HuH-7 (cell line): Measurements from ENCODE around the gene DGCR8.
A peak's percentile ranks its signal among the peaks of the same experiment; 100 is the strongest.

Source experiments
- DNase-seq: peaks from one replicate; pipeline ENCODE4 v3.0.0; 2011; ENCODE audit warnings: low spot score

Gene DGCR8

GRCh38 chr22:20125201-20126174, 45.4 kb downstream of the DGCR8 start:
- no peak for DNase-seq

DNA sequence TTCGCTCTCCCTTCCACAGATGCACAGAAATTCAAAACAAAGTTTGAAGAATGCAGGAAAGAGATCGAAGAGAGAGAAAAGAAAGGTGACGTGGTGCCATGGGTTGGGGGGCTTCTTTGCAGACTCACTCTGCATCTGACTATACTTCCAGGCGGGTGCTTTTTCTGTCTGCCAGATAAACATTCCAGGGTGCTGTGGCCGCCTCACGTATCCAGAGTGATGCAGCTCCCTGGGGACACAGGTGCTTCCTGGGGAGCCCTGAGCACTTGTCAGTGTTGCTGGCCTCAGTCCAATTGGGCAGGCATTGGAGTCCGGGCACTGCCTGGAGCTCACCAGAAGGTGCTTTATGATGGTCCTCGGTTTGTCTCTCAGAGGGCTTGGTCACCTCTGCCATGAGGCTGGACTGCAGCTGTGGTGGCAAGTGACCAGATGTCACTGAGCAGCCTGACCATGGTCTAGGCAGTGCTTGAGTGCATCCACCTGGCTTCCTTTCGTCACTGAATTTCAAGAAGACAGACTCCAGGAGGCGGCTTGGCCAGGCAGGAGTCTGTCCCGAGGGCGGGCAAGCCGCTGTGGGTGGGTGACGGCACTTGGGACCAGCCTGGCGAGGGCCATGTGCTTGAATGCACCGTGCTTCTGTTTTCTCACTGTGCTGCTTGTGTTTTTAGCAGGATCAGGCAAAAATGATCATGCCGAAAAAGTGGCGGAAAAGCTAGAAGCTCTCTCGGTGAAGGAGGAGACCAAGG, 46.4 kb downstream of the DGCR8 start:
- DNase-seq, result no peak

DNA sequence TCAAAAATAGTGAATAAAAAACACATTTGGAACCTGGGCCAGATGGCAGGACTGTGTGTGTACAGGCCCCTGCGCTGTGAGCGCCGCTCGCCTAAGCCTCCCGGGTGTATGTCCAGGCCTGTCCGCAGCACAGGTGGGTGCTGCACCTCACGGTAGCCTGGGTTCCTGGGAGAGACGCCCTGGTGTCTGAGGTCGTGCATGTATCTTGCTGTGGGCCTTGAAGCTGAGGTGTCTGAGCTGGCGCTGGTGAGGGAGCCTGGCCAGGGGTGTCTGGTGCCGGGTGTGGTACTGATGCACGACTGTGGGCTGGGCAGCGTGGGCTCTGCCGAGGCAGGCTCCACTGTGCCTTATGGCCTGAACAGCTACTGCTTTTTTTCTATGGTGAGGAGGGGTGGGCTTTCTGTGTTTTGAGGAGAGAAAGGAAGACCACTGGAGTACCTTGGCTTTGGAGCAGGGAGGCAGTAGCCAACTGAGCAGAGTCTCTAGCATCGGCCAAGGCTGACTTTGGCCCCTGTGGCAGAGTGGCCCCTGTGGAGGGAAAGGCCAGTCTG, 47.4 kb downstream of the DGCR8 start:
- no peak for DNase-seq

GRCh38 chr22:20127869-20128618, 48.0 kb downstream of the DGCR8 start:
- no peak for DNase-seq

DNA sequence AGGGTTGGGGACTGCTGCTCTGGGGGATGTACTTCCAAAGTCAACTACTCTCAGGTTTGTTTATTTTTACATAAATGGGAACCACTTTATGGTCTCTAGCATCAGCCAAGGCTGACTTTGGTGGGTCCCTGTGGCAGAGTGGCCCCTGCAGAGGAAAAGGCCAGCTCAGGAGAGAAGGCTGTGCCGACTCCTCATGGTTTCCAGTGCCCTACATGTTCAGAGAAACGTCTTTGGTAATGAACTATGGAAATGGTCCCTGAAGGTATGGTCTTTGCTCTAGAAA, 48.5 kb downstream of the DGCR8 start:
- no peak for DNase-seq

- DNase-seq, result peak; percentile 90
Observed at GRCh38 chr22:20128902-20129746, 49.1 kb downstream of the DGCR8 start.

GRCh38 chr22:20129747-20130014, 49.6 kb downstream of the DGCR8 start:
- DNase-seq, result no peak

DNA sequence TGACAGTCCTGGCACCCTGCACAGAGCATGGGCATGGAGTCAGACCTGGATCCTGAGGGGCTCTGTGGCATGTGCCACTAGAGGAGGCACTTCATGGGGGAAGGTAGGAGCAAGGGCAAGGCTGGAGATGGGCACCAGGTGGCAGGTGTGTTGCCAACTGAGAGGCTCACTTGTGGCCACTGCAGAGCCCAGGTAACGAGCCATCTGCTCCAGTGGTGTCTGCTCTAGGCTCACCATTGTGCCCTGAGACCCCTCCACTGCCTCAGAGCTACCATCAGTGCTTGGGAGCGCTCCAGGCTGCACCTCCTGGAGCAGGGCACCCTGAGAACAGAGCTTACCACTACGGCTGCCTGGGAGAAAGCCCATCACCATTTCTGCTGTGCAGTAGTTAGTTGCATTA, 50.3 kb downstream of the DGCR8 start:
- no peak for DNase-seq

GRCh38 chr22:20130731-20131596, 50.9 kb downstream of the DGCR8 start:
- peak; percentile 87 for DNase-seq

- DNase-seq, result peak; percentile 62
Observed at GRCh38 chr22:20131597-20131858, 51.5 kb downstream of the DGCR8 start, which contains the start of gene ZDHHC8. Gene ZDHHC8 (plus strand): TSS chr22:20131804. CDS start chr22:20131948, 144 bp downstream.

GRCh38 chr22:20131859-20132685, 52.0 kb downstream of the DGCR8 start:
- no peak for DNase-seq

DNA sequence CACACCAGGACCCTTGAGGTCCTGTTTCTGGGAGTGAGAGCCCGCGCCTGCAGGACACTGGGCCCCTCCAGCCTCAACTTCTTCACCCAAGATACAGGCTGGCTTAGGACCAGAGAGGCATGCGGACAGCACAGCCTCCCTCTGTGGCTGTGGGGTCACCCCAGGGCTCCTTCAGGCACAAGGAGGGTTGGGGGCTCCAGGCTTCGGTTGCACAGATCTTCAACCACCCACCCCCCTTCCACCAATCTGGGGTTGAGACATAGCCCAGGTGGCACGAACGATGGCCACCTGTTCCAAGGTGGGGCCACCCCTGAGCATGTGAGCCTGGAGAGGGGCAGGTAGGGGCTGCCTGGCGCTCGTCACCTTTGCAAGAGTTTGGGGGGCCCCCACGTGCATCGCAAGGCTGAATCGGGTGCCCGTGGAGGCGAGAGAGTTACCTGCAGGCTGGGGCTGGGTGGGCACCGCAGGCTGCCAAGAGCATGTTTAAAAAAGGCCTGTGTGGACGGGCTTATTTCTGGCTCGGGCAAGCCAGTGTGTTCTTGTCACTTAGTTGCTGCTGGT, 52.7 kb downstream of the DGCR8 start:
- DNase-seq, result no peak

DNA sequence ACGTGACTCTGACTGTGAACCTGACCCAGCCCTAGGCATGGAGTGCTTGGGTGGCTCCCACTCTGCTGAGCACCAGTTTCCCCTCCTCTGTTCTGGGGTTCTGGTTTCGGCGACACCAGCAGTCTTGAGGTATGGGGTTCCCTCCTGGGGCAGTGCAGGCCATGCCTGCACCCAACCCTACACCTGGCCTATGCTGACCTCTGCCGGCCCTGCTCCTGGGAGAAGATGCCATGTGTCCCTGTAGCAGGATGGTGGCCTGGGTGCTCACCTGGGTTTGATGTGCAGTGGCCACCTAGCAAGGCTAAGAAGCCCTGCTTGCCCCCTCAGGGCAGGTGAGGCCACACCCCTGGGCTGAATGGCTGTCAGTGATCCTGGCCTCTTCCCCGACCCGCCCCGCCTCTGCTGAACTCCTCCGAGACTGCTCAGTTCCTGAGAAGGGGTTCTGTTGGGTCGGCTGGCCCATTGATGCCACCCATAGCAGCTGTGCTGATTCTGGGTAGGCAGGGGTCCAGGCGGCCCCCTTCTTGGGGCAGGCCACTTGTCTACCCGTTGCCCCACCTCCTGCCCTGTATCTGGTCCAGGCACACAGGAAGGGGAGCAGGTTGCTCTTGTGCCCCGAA, 54.0 kb downstream of the DGCR8 start:
- no peak for DNase-seq

- no peak for DNase-seq
Observed at GRCh38 chr22:20135265-20135664, 55.2 kb downstream of the DGCR8 start.

DNA sequence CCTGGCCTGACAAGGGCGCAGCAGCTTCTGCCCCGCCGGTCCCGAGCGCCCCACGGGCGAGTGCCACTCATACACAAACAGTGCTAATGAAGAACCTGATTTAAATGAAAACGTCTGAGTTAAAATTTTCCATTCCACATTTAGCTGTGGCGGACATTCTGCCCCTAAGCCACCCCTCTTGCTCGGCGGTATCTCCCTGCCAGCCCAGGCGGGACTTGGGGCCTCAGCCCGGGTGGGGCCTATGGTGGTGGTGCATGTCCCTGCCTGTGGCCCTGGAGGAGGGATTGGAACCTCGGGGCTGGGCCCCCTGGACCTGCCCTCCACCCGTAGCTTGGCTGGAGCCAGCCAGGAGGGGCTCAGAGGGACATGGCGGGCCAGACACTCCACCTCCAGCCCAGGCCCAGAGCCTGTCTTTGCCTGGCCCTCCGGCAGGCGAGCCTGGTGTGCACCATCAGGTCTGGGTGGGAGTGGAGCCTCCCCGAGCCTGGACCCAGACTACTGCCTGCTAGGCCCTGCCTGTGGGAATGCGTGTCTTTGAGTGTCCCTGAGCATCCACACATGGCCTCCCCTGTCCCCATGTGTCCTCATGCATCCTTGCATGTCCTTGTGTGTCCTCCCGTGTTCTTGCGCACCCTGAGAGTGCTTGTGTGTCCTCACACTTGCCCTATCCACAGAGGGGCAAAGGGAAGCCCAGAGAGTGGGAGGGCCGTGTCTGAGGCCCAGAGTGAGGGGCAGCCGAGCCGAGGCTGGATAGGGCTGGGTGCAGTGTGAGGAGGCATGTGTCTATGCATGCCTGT, 56.0 kb downstream of the DGCR8 start:
- DNase-seq, result no peak

DNA sequence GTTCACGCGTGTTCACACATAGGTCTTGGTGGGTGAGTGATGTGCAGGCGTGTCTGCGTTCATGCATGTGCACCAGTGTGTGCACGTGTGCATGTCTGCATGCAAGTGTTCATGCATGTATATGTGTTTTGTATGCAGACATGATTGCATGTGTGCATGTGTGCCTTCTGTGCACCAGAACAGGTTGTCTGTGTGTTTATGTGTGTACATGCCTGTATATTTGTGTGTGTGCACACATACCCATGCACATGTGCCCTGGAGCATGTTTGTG, 56.5 kb downstream of the DGCR8 start:
- DNase-seq, result no peak

DNA sequence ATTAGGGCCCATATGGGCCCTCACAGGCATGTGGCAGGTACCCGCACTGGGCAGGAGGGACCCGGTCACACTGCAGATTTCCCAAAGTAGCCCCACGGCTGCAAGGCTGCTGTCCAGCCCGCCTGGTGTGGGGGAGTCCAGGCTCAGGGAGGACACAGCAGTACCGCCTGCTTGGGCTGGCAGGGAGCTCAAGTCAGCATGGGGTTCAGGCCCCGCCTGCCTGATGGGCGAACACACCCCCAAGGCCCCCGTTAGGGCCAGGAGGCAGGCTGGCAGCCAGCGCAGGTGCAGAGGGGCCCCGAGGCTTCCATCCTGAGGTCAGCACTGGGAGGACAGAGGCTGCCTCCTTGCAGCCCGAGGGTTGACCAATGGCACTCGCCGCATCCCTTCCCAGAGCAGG, 57.1 kb downstream of the DGCR8 start:
- DNase-seq, result no peak

DNA sequence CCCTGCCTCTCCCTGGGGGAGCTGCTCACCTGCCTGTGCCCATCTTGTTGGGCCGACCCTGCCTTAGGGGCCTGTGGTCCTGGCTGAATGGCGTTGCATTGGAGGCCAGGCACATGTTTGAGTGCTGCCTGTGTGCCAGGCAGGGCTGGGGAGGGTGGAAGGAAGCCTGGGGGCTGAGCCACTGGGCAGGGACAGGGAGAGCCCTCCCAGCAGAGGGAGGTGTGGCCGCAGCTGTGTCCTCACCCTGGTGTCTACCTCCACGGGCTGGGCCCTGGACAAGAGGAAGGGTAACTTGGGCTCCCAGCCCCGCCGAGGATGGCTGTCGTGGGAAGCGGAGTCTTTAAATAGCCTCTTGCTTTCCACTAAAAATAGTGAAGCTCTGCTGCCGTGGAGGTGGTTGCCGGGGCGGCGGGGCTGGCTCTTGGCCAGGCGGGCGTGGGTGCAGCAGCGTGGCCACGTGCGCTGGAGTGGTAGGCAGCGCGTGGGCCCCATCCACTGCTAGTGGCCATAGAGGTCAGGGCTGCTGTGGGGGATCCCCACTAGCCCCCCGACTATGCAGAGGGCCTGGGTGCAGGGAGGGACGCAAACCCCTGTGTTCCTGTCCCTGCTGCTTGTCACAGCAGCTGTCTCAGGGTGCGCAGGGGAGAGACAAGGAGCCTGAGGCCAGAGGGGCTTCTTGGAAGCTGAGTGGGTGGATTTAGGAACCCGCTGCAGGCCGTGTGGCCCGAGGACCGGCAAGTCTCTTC, 57.8 kb downstream of the DGCR8 start:
- DNase-seq, result no peak
